HAP-1 (cell line): ENCODE results near the gene COX15.
A peak's percentile ranks its signal among the peaks of the same experiment; 100 is the strongest.

Experiments
- DNase-seq, 2 experiments: peaks; one replicate each; pipeline ENCODE4 v3.0.0-alpha.2; 2016 to 2020; ENCODE audit warnings: low spot score in 2 of 2
- H3K27me3 ChIP-seq: fragments of 250-450 bp; sonication (Bioruptor Pico); 2 replicates; pipeline ENCODE4 v1.5.1; 2020; ENCODE audit warnings: low read depth, mild to moderate bottlenecking, moderate library complexity
- H3K36me3 ChIP-seq: fragments of 250-450 bp; sonication (Bioruptor Pico); replicated peaks from 2 replicates; pipeline ENCODE4 v1.5.1; 2020; ENCODE audit warnings: mild to moderate bottlenecking
- H3K4me1 ChIP-seq: fragments of 250-450 bp; sonication (Bioruptor Pico); 2 replicates; pipeline ENCODE4 v1.5.1; 2020; ENCODE audit warnings: mild to moderate bottlenecking
- H3K4me3 ChIP-seq: fragments of 250-450 bp; sonication (Bioruptor Pico); 2 replicates; pipeline ENCODE4 v1.5.1; 2020; ENCODE audit warnings: mild to moderate bottlenecking, moderate library complexity
- H3K9me3 ChIP-seq: fragments of 250-450 bp; sonication (Bioruptor Pico); 2 replicates; pipeline ENCODE4 v1.5.1; 2020; ENCODE audit warnings: mild to moderate bottlenecking, moderate library complexity
- in situ Hi-C: fragments of 300-500 bp; cut with MboI; formaldehyde crosslinking; loops from 3 replicates; pipeline ENCODE4 v1.14.3; 2020; ENCODE audit warnings: low sequenced_read_pairs, inconsistent platforms, mixed read lengths

COX15 gene

DNA sequence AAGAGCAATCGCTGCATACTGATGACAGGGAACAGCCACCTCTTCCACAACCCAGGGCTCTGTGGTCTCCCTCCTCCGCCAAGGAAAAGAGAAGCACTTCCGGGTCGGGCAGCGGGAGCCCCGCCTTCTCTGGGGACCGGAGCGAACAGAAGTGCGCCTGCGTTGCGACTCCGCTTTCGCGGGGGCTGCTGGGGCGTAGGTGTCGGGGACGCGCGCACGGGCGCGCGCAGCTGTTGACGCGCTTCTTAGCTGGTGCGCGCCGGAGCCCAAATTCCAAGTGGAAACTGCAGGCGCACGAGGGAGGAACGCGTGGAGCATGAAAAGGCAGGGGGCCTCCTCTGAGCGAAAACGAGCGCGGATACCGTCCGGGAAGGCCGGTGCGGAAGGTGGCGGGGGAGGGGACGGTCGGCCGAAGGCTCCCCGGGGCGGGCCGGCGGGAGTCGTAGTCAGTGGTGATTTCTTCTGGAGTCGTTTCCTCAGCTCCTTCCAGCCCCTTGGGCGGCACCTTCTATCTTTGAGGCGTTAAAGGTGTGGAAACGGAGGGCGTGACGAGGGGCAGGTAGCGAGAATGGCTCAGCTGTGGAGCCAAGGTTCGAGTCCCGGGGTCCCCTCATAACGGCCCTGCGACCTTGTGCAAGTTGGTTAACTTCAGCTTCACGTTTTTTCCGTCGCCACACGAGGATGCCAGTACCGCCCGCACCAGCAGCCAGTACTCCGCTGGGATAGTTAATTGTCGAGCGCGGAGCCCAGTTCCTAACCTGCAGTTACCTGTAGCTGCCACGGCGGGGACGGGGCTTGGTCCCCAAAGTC lies at the start of gene COX15, which contains the start of gene CUTC:
Gene COX15, minus strand, starts transcription at position 95 of the 810 bp plus-strand sequence. Its CDS starts 78 bp downstream, at position 17.
Gene CUTC, plus strand, starts transcription at position 202 of the 810 bp plus-strand sequence. Its CDS starts 115 bp downstream, at position 317.
- in situ Hi-C loops: no loop called here
- H3K36me3 ChIP-seq: peaks cover 31% of the 10 kb centered on the region
- H3K4me3 ChIP-seq: peak within 1 kb of the TSS; percentile 66
- H3K4me1 ChIP-seq: peaks cover 4% of the 10 kb centered on the region; the same call in 1 of the 2 replicates
- no peaks in the 10 kb centered on the region for H3K27me3 ChIP-seq
- H3K9me3 ChIP-seq: no peaks in the 10 kb centered on the region
- DNase-seq: peak; percentile 93 to 98

DNA sequence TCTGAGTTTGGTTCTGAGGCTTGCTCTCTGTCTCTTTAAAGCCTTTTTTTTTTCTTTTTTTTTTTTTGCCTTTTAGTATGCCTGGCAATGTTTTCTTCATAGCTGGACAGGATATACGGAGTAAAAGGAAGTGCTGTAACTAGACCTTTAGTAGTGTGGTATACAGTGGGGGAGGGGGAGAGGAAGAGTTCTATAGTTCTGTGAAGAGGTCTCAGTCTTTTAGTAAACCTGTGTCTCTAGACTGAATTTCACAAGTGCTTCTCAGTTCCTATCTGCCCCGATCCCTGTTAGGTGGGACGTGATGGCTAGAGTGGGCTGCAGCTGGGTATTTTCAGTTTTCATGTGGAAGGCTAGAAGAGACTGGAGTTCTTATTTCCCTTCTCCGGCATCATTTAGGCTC lies 47.4 kb upstream of the COX15 start:
- H3K9me3 ChIP-seq: no peaks in the 10 kb centered on the region
- H3K4me1 ChIP-seq: peaks cover 12% of the 10 kb centered on the region
- in situ Hi-C loops: no loop called here
- H3K27me3 ChIP-seq: no peaks in the 10 kb centered on the region
- H3K4me3 ChIP-seq: no peak overlapping the region
- no peak for DNase-seq
- H3K36me3 ChIP-seq: no peaks in the 10 kb centered on the region

DNA sequence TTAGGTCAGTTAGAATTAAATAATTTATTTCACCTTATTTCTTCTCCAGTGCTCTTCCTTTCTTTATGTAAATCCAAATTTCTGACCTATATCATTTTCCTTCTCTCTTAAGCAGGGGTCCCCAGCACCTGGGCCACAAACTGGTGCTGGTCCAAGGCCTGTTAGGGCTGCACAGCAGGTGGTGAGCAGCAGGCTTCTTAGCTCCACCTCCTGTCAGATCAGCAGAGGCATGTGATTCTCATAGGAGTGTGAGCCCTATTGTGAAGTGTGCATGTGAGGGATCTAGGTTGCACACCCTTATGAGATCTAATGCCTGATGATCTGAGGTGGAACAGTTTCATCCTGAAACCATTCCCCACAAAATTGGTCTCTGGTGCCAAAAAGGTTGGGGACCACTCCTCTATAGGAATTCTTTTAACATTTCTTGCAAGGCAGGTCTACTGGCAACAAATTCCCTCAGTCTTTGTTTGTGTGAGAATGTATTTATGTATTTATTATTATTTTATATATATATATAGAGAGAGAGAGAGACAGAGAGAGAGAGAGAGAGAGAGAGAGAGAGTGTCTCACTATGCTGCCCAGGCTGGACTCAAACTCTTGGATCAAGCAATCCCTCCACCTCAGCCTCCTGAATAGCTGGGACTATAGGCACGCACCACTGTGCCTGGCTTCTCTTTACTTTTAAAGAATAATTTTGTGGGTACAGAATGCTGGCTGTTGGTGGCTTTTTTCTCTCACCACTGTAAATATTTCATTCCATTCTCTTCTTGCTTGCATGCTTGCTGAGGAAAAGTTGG lies 46.2 kb upstream of the COX15 start:
- H3K4me3 ChIP-seq: no peak overlapping the region
- H3K9me3 ChIP-seq: no peaks in the 10 kb centered on the region
- no peak for DNase-seq
- in situ Hi-C loops: no loop called here
- H3K36me3 ChIP-seq: no peaks in the 10 kb centered on the region
- peaks cover 12% of the 10 kb centered on the region for H3K4me1 ChIP-seq
- H3K27me3 ChIP-seq: no peaks in the 10 kb centered on the region

DNA sequence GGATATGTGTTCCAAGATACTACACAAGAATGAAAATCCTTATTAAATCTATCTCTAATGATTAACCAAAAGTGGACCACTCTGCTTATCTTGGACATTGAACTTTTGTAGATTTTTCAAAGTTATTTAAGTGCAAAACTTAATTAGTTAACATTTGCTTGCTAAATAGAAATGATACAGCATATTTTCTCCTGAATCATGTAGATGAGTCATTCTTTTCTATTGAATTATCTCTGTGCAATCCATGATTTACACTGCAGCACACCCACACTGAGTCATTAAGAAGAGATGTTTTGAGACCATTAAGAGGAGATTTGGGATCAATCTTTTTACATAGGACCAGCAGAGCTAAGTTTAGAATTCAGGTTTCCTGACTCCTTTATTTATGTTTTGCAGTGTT lies 43.9 kb upstream of the COX15 start:
- H3K36me3 ChIP-seq: no peaks in the 10 kb centered on the region
- no peak overlapping the region for H3K4me3 ChIP-seq
- no peaks in the 10 kb centered on the region for H3K27me3 ChIP-seq
- H3K9me3 ChIP-seq: no peaks in the 10 kb centered on the region
- no peak for DNase-seq
- peaks cover 12% of the 10 kb centered on the region for H3K4me1 ChIP-seq
- in situ Hi-C loops: no loop called here

DNA sequence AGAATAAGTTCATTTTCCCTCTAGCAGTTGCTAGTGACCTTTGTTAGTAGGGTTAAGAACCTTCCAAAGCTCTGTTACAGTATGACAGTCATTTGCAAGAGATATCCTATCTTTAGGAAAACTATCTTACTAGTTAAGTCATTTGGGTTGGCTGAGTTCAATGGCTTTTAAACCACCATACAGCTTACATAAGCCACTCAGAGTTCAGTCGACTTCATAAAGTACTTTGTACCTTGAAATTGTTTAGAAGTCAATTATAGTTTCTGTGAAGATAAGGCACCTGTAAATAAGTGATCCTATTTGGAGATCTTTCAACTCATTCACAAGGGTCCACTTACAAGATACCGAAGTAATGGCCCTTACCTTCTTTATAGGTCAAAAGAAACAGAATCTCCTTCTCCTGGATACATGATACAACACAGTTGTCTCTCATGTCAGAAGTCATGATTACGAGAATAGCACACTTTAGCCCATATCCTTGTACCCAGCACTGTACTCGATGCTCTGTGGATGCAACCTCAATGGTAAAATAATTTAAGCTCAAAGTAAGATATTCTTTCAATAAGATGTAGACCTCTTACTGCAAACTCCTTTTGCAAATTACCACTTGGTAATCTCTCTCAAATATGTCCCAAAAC lies 38.6 kb upstream of the COX15 start:
- no peak overlapping the region for H3K4me3 ChIP-seq
- in situ Hi-C loops: no loop called here
- no peaks in the 10 kb centered on the region for H3K9me3 ChIP-seq
- H3K36me3 ChIP-seq: no peaks in the 10 kb centered on the region
- no peak for DNase-seq
- no peaks in the 10 kb centered on the region for H3K4me1 ChIP-seq
- no peaks in the 10 kb centered on the region for H3K27me3 ChIP-seq

DNA sequence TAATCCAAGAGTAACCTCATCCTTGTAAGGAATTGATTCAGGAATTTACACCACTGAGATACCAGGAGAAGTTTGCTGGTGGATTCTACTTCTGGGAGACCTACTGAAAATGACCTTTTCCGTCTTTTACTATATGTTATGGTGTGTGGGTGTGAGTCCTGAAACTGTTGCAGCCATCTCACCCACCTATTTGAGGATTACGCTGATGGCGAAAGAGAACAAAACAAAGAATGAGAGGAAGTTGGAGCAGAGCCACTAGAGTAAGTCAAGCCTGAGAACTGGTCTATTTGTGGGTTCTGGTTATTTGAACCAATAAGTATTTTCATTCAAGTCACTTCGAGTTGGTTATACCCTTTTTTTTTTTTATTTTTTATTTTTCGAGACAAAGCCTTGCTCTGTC lies 37.8 kb upstream of the COX15 start:
- no peaks in the 10 kb centered on the region for H3K27me3 ChIP-seq
- DNase-seq: no peak
- no peaks in the 10 kb centered on the region for H3K9me3 ChIP-seq
- H3K36me3 ChIP-seq: no peaks in the 10 kb centered on the region
- no peak overlapping the region for H3K4me3 ChIP-seq
- in situ Hi-C loops: no loop called here
- no peaks in the 10 kb centered on the region for H3K4me1 ChIP-seq

DNA sequence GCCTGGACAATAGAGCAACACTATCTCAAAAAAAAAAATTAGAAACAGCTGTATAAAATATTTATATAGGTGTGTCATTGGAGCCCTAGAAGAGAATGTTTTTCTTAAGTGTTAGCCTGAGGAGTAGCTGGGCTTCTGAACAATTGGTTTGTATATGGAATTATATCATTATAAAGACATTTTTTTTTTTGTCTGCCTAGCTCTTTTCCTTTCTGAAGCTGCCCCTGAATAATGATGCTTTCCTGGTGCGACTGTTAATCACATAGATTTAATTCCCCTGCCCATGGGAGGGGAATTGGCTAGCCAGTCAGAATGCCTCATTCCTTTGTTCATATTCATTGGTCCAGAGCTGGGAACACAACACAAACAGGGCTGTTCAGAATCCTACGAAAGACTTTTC lies 36.6 kb upstream of the COX15 start:
- no peaks in the 10 kb centered on the region for H3K9me3 ChIP-seq
- no peaks in the 10 kb centered on the region for H3K36me3 ChIP-seq
- H3K4me3 ChIP-seq: no peak overlapping the region
- no peaks in the 10 kb centered on the region for H3K4me1 ChIP-seq
- no peak for DNase-seq
- in situ Hi-C loops: no loop called here
- no peaks in the 10 kb centered on the region for H3K27me3 ChIP-seq

DNA sequence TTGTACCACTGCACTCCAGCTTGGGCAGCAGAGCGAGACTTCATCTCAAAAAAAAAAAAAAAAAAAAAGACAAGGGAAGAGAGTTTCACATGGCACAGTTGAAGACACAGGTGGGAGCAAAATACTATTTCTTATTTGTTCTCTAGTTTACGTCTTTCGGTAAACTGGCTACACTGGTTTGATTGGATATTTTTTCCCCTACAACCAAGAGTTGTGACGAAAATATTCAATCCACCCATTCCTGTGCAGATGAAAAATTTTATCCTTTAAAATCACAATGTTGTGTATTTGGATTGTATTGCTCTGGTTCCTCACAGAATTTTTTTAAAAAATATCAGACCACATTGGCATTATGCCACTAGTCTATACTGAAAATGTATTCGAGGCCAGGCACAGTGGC lies 36.0 kb upstream of the COX15 start:
- DNase-seq: no peak
- Histone ChIP-seq H3K9me3 (no peaks in the 10 kb centered on the region), H3K4me1 (no peaks in the 10 kb centered on the region), H3K36me3 (no peaks in the 10 kb centered on the region), H3K27me3 (no peaks in the 10 kb centered on the region), H3K4me3 (no peak overlapping the region)
- in situ Hi-C loops: no loop called here

DNA sequence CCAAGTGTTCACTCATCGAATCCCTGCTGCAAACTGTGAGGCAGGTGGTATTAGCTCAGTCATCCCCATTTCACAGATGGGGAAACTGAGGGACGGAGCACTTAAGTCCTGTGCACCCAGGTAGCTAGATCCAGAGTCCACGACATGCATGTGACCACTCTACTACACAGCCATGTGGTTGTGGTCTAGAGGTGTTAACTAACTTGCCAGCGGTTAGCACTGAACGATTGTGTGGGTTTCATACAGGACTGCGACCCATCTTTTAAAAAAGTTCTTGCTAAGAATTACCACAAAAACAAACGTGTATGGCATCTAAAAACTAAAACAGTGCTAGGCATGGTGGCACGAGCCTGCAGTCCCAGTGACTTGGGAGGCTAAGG lies 34.4 kb upstream of the COX15 start:
- Histone ChIP-seq H3K27me3 (no peaks in the 10 kb centered on the region), H3K9me3 (no peaks in the 10 kb centered on the region), H3K4me1 (no peaks in the 10 kb centered on the region), H3K4me3 (no peak overlapping the region), H3K36me3 (no peaks in the 10 kb centered on the region)
- no peak for DNase-seq
- in situ Hi-C loops: no loop called here

DNA sequence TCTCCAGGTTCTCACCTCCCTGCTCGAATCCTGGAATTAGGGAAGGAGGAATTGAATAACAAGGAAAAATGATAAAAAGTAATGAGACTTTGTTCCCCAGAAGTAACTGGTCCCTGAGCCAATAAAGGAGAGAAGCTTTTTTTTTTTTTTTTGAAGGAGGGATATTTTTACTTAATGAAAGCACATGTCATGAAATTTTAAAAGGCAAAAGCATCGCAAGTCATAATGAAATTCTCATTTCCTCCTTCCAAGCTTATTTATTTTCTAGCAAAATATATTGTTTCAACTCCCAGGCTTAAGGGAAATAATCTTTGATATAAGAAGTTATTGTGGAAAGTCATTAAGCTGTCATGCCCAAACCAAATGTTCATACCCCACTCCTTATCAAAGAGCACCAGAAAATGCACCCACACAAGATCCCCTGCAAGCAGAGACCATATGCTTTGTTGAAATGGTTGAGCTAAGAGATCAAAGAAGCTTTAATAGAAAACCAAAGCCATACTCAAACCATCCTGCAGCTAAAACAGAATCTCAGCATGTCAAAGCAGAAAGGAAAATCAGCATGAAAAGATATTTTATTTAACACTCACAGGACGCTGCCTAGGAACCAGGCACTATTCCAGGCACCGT lies 33.9 kb upstream of the COX15 start:
- Histone ChIP-seq H3K4me3 (no peak overlapping the region), H3K27me3 (no peaks in the 10 kb centered on the region), H3K4me1 (no peaks in the 10 kb centered on the region), H3K9me3 (no peaks in the 10 kb centered on the region), H3K36me3 (no peaks in the 10 kb centered on the region)
- no peak for DNase-seq
- in situ Hi-C loops: no loop called here

DNA sequence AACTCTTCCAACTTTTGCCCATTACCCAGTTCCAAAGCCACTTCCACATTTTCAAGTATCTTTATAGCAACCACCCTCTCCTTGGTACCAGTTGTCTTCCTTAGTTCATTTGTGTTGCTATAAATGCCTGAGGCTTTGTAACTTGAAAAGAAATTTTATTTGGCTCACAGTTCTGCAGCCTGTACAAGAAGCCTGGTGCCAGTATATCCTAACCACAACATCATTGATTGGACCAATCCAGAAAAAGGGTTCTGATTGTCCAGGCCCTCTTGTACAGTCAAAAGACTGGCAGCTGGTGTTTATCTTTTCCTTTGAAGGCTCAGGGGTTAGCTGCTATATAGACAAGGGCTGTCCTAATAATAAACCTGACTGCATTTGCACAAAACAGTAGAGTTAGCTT lies 29.4 kb upstream of the COX15 start:
- peaks cover 11% of the 10 kb centered on the region; the same call in 1 of the 2 replicates for H3K4me1 ChIP-seq
- DNase-seq: no peak
- H3K9me3 ChIP-seq: no peaks in the 10 kb centered on the region
- peaks cover 8% of the 10 kb centered on the region for H3K36me3 ChIP-seq
- in situ Hi-C loops: no loop called here
- H3K4me3 ChIP-seq: no peak overlapping the region
- H3K27me3 ChIP-seq: no peaks in the 10 kb centered on the region

DNA sequence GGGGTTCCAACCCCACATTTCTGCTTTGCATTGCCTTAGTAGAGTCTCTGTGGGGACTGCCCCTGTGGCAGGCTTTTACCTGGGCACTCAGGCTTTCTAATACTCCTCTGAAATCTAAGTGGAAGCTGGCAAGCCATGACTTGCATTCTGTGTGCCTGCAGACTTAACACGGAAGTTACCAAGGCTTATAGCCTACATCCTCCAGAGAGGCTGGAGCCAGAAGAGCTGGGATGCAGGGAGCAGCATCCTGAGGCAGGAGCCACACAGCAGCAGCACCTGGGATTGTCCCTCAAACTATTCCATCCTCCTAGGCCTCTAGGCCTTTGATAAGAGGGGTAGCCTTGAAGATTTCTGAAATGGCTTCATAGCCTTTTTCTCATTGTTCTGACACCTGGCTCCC lies 28.4 kb upstream of the COX15 start:
- Histone ChIP-seq H3K27me3 (no peaks in the 10 kb centered on the region), H3K4me1 (peaks cover 11% of the 10 kb centered on the region; the same call in 1 of the 2 replicates), H3K36me3 (peaks cover 18% of the 10 kb centered on the region)

DNA sequence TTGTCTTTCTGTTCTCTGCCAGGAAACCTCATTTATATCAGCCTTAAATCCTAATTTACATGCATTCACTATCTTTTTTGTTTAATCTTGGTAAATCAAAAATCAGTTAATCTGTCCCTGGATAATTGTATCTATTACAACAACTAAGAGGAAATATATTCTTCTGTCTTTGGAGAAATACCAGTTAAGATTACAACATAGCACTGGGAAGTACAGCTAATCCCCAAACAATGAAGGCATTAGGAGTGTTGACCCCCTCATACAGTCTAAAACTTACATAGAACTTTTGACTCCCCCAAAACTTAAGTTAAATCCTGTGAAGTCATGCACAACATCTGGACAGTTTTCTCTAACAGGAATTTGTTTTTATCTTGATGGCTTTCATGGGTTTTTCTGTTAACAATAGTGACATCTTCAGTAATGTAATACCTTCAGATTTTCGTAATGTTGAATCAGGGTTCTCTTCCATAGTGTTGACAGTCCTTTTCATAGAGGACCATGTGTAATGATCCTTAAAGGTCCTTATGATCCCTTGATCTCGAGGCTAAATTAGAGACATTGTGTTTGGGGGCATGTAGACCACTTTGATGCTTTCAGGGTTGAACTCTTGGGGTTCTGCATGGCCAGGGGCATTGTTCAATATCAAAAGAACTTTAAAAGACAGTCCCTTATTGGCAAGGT lies 26.4 kb upstream of the COX15 start:
- H3K27me3 ChIP-seq: no peaks in the 10 kb centered on the region
- peaks cover 11% of the 10 kb centered on the region; the same call in 1 of the 2 replicates for H3K4me1 ChIP-seq
- in situ Hi-C loops: no loop called here
- H3K9me3 ChIP-seq: no peaks in the 10 kb centered on the region
- peak in 1 of 2 experiments; percentile 31 for DNase-seq
- H3K36me3 ChIP-seq: peaks cover 26% of the 10 kb centered on the region
- no peak overlapping the region for H3K4me3 ChIP-seq

More for the DNA sequence above, 28.4 kb upstream of the COX15 start:
- DNase-seq: no peak
- H3K9me3 ChIP-seq: no peaks in the 10 kb centered on the region
- in situ Hi-C loops: no loop called here
- no peak overlapping the region for H3K4me3 ChIP-seq
